ENCODE results near the gene SESN2.

- TF ChIP-seq POLR2AphosphoS5 (IDR thresholded peaks at IDR 0.05; ENCODE audit: low read depth, low read length): no peak
- TF ChIP-seq POLR2A (IDR thresholded peaks at IDR 0.05; ENCODE audit: low read depth, low read length): no peak
- no peak for TF ChIP-seq TAF1 (IDR thresholded peaks at IDR 0.05; ENCODE audit: borderline replicate concordance, low read depth, low read length)
These were observed 8.3 kb downstream of the SESN2 start for GRCh38 chr1:28267633-28268032.

Data from GM12892 (cell line).